HG03097 (cell line): Measurements from ENCODE around the gene RTCA.
"Not testable (repeated sequence)": the region's sequence is repeated elsewhere in the genome, so short reads cannot be mapped to it uniquely, and the experiment has no call there.

Experiments used
- ATAC-seq: cut with Tn5 transposase; IDR thresholded peaks from one replicate; pipeline ENCODE4 v1.9.1; 2021; ENCODE audit not compliant: unreplicated experiment, low FRiP score

RTCA gene

GRCh38 chr1:100265931-100266740, at the start of gene RTCA:
Gene RTCA, plus strand, starts transcription at chr1:100266216. Its CDS starts 160 bp downstream, at chr1:100266376.
- peak; percentile 95 for ATAC-seq

DNA sequence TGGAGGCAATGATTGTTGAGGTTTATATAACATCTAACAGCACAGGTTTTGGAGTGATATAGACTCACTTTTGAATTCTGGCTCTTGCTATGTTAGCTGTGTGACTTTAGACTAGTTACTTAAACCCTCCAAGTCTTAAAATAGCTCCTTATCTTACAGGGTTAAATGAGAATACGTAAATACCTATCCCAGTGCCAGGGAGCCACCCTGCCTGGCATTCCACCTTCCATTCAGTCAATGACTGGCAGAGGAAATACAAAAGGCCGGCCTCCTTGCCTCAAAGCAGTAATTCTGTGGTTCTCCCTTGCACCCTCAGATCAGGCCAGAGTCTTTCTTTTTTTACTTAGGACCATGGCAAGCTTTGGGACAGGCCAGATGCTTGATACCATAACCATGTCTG, 48.2 kb upstream of the RTCA start:
- ATAC-seq = no peak

GRCh38 chr1:100219457-100219856, 46.6 kb upstream of the RTCA start:
- no peak for ATAC-seq

DNA sequence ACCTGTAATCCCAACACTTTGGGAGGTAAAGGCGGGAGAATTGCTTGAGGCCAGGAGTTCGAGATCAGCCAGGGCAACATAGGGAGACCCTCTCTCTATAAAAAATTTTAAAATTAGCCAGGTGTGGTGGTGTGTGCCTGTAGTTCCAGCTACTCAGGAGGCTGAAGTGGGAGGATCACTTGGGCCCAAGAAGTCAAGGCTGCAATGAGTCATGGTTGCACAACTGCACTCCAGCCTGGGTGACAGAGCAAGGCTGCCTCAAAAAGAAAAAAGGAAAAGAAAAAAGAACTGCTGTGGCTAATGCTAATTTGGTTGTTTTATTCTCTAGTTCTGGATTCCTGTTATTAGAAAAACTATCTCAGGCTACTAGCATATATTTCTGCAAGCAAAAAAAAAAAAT, 46.1 kb upstream of the RTCA start:
- no peak for ATAC-seq

DNA sequence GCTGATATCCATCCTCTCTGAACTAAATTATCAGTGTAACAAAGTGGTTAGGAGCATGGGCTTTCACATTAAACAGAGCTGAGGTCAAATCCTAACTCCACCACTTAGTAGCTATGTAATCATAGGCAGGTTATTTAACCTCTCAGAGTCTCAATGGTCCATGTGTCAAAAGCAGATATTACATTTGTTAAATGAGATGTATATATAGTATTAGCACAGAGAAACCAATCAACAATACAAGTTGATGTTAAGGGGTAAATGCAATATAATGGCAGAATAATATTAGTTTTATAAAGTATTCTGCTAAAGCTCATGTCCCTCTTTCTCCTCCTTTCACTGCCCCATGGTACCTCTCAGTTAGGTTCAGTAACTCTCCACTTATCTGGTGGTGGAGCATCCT, 43.6 kb upstream of the RTCA start:
- ATAC-seq = no peak

GRCh38 chr1:100229681-100230443, 36.2 kb upstream of the RTCA start:
- no peak for ATAC-seq

GRCh38 chr1:100230765-100231164, 35.3 kb upstream of the RTCA start:
- ATAC-seq = no peak

GRCh38 chr1:100231721-100232120, 34.3 kb upstream of the RTCA start:
- no peak for ATAC-seq

GRCh38 chr1:100232156-100232555, 33.9 kb upstream of the RTCA start:
- no peak for ATAC-seq

- ATAC-seq = not testable (repeated sequence)
These were observed 32.5 kb upstream of the RTCA start for GRCh38 chr1:100233566-100233965.

- ATAC-seq = no peak
These were observed 31.6 kb upstream of the RTCA start for GRCh38 chr1:100234432-100234831.

- no peak for ATAC-seq
These were observed 28.9 kb upstream of the RTCA start for GRCh38 chr1:100237091-100237490.

GRCh38 chr1:100239961-100240360, 26.1 kb upstream of the RTCA start:
- ATAC-seq = no peak

- no peak for ATAC-seq
These were observed 25.4 kb upstream of the RTCA start for GRCh38 chr1:100240631-100241030.

DNA sequence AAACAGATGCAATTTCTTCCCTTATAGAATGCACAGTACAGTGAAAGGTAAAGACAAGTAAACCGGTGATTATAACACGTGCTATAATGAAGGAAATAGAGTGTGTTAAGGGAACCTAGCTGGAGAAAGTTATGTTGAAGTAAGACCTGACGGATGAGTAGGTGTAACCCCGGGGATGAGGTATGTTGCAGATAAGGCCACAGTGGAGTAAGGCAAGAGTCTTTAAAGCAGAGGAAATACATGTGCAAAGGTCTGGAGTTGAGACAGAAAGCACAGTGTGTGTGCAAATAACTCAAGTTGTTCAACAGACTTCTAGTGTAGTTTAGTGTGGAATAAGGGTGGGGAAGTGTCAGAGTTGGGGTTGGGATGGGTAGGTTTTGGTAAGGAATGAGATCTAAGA, 19.3 kb upstream of the RTCA start:
- ATAC-seq = no peak

DNA sequence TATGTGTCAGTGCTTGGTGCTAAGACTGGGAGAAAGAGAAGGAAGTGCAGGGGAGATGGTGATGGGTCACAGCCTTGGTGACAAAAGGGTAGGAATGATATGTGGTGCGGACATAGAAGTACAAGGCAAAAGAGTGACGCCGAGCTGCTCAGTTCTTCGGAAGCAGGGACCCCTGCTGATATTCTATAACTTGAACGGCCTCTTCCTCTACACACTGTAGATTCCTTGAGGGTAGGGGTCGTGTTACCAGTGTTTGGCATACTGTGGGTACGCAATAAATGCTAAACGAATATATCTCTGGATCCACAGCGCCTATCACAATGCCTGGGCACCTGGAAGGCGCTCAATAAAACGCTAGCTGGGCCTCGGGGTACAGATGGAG, 16.9 kb upstream of the RTCA start:
- no peak for ATAC-seq

DNA sequence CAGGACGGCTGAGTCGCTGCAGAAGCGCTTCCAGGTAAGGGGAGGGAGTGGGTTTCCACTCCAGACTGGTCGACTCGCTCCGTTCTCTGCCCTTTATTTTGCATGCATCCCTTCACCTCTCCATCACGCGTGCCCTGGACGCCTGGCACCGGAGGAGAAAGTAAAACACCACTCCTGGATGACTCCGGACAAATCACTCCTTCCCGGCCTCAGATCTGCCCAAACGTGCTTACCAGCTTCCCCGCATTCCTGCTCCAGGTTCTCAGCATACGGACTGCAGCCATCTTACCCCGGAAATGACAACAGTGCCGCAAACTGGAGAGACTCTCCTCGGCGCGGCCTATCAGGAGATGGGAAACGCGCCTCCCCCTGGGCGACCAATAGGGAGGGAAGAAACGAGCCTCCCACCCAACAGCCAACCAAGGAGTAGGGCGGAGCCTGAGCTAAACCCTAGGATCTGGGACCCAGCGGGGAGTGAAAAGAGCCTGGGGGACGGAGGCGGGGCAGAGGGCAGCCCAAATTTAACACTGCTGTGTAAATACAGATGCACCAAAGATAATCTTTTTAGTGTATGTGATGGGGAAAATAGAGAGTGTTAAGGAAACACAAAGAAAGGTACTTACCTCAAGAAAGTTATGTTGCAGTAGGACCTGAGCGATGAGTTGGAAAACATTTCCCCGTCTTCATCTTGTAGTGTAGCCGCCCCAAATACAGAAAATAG, 16.3 kb upstream of the RTCA start, which contains the start of gene DBT:
Gene DBT, minus strand, starts transcription at position 298 of the 721 bp plus-strand sequence. Its CDS starts 14 bp downstream, at position 284.
- peak; percentile 100 for ATAC-seq

DNA sequence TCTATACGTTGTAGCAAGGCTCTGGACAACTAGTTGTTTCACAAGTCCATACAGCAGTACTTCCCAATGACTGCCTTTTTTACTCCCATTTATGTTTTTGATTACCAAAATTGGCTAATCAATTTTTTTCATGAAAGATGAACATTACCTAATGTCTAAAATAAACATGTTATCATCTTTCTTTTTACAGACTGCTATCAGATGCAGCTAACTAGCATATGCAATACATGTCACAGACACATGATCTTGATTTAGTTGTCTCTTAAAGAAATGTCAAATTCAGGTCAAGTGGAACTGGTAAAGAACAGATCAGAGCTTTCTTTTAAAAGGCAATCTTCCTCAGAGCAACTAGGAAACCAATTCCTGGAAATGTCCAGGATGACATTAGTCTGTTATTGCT, 15.8 kb upstream of the RTCA start:
- ATAC-seq = no peak

- no peak for ATAC-seq
These were observed 15.2 kb upstream of the RTCA start for GRCh38 chr1:100250807-100251206.

GRCh38 chr1:100252901-100253300, 13.1 kb upstream of the RTCA start:
- ATAC-seq = no peak

DNA sequence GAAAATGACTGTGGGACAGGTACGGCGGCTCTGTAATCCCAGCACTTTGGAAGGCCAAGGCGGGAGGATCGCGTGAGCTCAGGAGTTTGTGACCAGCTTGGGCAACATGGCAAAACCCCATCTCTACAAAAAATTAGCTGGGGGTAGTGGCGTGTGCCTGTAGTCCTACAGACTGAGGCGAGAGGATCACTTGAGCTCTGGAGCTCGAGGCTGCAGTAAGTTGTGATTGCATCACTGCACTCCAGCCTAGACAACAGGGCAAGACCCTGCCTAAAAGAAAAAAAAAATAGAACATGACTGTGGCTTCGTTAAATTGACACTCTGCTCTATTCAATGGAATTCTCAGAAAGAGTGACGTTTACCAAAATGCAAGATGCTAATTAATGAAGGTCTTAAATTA, 12.5 kb upstream of the RTCA start:
- ATAC-seq = no peak
